ENCODE results near the gene KCNIP4. TPM values are rescaled to one million over a fixed set of nuclear protein-coding genes. Genes with fewer than 3 reads are reported as not detected.

The KCNIP4 gene
- total and polyA plus RNA-seq, 2 of the 4 experiments (the other 2 are of a cell fraction): not detected

DNA sequence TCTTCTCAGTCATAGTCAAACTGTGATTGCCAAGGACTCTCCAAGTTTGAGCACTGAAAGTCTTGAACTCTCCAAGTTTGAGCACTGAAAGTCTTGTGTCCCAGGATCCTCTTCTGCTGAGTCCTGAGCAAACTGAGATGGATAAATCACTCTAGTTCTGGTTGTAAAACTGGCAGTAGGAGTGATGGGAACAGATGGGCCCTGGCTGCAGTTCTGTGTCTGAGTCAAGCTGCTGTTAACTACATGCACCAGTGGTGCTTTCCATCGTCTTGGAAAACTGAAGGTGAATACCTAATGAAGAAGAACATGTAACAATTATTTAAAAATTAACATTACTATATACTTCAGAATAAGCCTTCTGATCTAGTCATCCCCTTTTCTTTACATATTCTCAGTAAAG, 27.6 kb upstream of the KCNIP4 start:
- dilution Hi-C loops (cut with HindIII; ENCODE audit: low sequenced_read_pairs, unreplicated experiment): no loop called here
- Histone ChIP-seq H4K91ac (ENCODE audit: insufficient read depth, low read depth, low read length) (no peak overlapping the region), H3K9ac (ENCODE audit: low read depth, low read length) (no peak overlapping the region), H2AFZ (replicated peaks; ENCODE audit: low read length, poor library complexity) (no peak overlapping the region), H3K9me1 (ENCODE audit: insufficient read depth, low read length) (no peaks in the 10 kb centered on the region), H4K5ac (ENCODE audit: low read depth, low read length) (no peak overlapping the region), H2AK5ac (ENCODE audit: low read depth, low read length) (no peak overlapping the region), H3K27me3 (ENCODE audit: control insufficient read depth, insufficient read depth, low read length) (no peaks in the 10 kb centered on the region), H2BK5ac (ENCODE audit: low read depth, low read length, poor library complexity, severe bottlenecking) (no peak overlapping the region), H4K20me1 (ENCODE audit: insufficient read depth, low read length) (no peaks in the 10 kb centered on the region), H3K4me1 (ENCODE audit: control insufficient read depth, insufficient read depth, low read length) (no peaks in the 10 kb centered on the region), H3K4me2 (ENCODE audit: low read depth, low read length) (no peak overlapping the region), H3K36me3 (ENCODE audit: control insufficient read depth, insufficient read depth, low read length) (no peaks in the 10 kb centered on the region), H2BK120ac (ENCODE audit: low read depth, low read length) (no peak overlapping the region), H2AK9ac (replicated peaks; ENCODE audit: low read depth, low read length, poor library complexity) (no peak overlapping the region), H3K79me1 (ENCODE audit: low read depth in 1 of 2, low read length in 2 of 2) (no peaks in the 10 kb centered on the region), H2BK20ac (ENCODE audit: low read depth, low read length) (no peak overlapping the region), H3K4me3 (ENCODE audit: insufficient read depth, low read depth, low read length) (no peak overlapping the region), H3K18ac (ENCODE audit: low read depth, low read length) (no peak overlapping the region), H3K9me3 (ENCODE audit: control insufficient read depth, insufficient read depth, low read length) (no peaks in the 10 kb centered on the region), H3K56ac (ENCODE audit: extremely low read depth, insufficient read depth, low read length) (no peak overlapping the region), H3K14ac (replicated peaks; ENCODE audit: low read depth, low read length) (no peak overlapping the region), H3K23ac (ENCODE audit: low read depth, low read length) (no peak overlapping the region), H3K4ac (ENCODE audit: low read depth, low read length) (no peak overlapping the region), H3K27ac (ENCODE audit: insufficient read depth, low read length) (no peak overlapping the region), H2BK15ac (ENCODE audit: low read depth, low read length) (no peak overlapping the region), H4K8ac (ENCODE audit: low read depth in 2 of 2, low read length in 2 of 2) (no peak overlapping the region)
- ChIA-PET POLR2A (ENCODE audit: unreplicated experiment) (no interaction called here), CTCF (no interaction called here)
- TF ChIP-seq MAFK (IDR thresholded peaks at IDR 0.05; ENCODE audit: low read depth, low read length): no peak
- TF ChIP-seq RAD21 (IDR thresholded peaks at IDR 0.05; ENCODE audit: low read length): no peak
- TF ChIP-seq CHD1 (IDR thresholded peaks at IDR 0.05; ENCODE audit: low read depth, low read length): no peak
- TF ChIP-seq, protein P1, sequence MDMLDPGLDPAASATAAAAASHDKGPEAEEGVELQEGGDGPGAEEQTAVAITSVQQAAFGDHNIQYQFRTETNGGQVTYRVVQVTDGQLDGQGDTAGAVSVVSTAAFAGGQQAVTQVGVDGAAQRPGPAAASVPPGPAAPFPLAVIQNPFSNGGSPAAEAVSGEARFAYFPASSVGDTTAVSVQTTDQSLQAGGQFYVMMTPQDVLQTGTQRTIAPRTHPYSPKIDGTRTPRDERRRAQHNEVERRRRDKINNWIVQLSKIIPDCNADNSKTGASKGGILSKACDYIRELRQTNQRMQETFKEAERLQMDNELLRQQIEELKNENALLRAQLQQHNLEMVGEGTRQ (IDR thresholded peaks at IDR 0.05; ENCODE audit: low read depth, low read length): no peak
- TF ChIP-seq SMC3 (IDR thresholded peaks at IDR 0.05; ENCODE audit: low read depth, low read length): no peak
- no peak for TF ChIP-seq MAZ (IDR thresholded peaks at IDR 0.05; ENCODE audit: borderline replicate concordance, low read depth, low read length)
- TF ChIP-seq, protein P2, sequence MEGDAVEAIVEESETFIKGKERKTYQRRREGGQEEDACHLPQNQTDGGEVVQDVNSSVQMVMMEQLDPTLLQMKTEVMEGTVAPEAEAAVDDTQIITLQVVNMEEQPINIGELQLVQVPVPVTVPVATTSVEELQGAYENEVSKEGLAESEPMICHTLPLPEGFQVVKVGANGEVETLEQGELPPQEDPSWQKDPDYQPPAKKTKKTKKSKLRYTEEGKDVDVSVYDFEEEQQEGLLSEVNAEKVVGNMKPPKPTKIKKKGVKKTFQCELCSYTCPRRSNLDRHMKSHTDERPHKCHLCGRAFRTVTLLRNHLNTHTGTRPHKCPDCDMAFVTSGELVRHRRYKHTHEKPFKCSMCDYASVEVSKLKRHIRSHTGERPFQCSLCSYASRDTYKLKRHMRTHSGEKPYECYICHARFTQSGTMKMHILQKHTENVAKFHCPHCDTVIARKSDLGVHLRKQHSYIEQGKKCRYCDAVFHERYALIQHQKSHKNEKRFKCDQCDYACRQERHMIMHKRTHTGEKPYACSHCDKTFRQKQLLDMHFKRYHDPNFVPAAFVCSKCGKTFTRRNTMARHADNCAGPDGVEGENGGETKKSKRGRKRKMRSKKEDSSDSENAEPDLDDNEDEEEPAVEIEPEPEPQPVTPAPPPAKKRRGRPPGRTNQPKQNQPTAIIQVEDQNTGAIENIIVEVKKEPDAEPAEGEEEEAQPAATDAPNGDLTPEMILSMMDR (conservative IDR thresholded peaks at IDR 0.05; ENCODE audit: low read depth, low read length): no peak
- TF ChIP-seq MXI1 (IDR thresholded peaks at IDR 0.05; ENCODE audit: borderline replicate concordance, low read depth, low read length): no peak
- no peak for TF ChIP-seq RCOR1 (IDR thresholded peaks at IDR 0.05; ENCODE audit: insufficient replicate concordance, low read length)
- intact Hi-C loops (cut with micrococcal nuclease): loop anchor here (10.0 kb wide), 1 partner anchor 181 kb away; no protein-coding TSS in a partner anchor
- in situ Hi-C loops (cut with MboI; ENCODE audit: low sequenced_read_pairs): no loop called here
- WGBS, 2 experiments (ENCODE audit: extremely low coverage in 2 of 2, insufficient read length in 1 of 2): no CpG with 5 or more reads among the region's 1 CpG
- DNase-seq: no peak
- ATAC-seq (ENCODE audit: low read depth): no peak
- no TSS peak for BruUV-seq (replicated peaks)
